HUES48 (cell line): ENCODE data around the gene ERRFI1.
"Not testable (repeated sequence)": the region's sequence is repeated elsewhere in the genome, so short reads cannot be mapped to it uniquely, and the experiment has no call there.

Experiments
- H3K27ac ChIP-seq: one replicate; pipeline ENCODE4 v1.7.0; 2013; ENCODE audit warnings: low read depth, low read length, inconsistent platforms
- H3K27me3 ChIP-seq: 2 replicates; pipeline ENCODE4 v1.6.1; 2013; ENCODE audit warnings: mild to moderate bottlenecking, low read length; ENCODE audit not compliant: control insufficient read depth, insufficient read depth
- H3K36me3 ChIP-seq: 2 replicates; pipeline ENCODE4 v1.6.1; 2013; ENCODE audit warnings: low read length; ENCODE audit not compliant: control insufficient read depth, insufficient read depth
- H3K4me1 ChIP-seq: 2 replicates; pipeline ENCODE4 v1.6.1; 2013; ENCODE audit warnings: mild to moderate bottlenecking, low read length; ENCODE audit not compliant: control insufficient read depth, insufficient read depth
- H3K4me3 ChIP-seq: 2 replicates; pipeline ENCODE4 v1.5.1; 2013; ENCODE audit warnings: mild to moderate bottlenecking, low read depth, low read length
- H3K9ac ChIP-seq: 2 replicates; pipeline ENCODE4 v1.6.1; 2013; ENCODE audit warnings: mild to moderate bottlenecking, low read depth, low read length, moderate library complexity
- H3K9me3 ChIP-seq: 2 replicates; pipeline ENCODE4 v1.6.1; 2013; ENCODE audit warnings: low read length; ENCODE audit not compliant: control insufficient read depth, insufficient read depth

ERRFI1 gene, protein sequence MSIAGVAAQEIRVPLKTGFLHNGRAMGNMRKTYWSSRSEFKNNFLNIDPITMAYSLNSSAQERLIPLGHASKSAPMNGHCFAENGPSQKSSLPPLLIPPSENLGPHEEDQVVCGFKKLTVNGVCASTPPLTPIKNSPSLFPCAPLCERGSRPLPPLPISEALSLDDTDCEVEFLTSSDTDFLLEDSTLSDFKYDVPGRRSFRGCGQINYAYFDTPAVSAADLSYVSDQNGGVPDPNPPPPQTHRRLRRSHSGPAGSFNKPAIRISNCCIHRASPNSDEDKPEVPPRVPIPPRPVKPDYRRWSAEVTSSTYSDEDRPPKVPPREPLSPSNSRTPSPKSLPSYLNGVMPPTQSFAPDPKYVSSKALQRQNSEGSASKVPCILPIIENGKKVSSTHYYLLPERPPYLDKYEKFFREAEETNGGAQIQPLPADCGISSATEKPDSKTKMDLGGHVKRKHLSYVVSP

DNA sequence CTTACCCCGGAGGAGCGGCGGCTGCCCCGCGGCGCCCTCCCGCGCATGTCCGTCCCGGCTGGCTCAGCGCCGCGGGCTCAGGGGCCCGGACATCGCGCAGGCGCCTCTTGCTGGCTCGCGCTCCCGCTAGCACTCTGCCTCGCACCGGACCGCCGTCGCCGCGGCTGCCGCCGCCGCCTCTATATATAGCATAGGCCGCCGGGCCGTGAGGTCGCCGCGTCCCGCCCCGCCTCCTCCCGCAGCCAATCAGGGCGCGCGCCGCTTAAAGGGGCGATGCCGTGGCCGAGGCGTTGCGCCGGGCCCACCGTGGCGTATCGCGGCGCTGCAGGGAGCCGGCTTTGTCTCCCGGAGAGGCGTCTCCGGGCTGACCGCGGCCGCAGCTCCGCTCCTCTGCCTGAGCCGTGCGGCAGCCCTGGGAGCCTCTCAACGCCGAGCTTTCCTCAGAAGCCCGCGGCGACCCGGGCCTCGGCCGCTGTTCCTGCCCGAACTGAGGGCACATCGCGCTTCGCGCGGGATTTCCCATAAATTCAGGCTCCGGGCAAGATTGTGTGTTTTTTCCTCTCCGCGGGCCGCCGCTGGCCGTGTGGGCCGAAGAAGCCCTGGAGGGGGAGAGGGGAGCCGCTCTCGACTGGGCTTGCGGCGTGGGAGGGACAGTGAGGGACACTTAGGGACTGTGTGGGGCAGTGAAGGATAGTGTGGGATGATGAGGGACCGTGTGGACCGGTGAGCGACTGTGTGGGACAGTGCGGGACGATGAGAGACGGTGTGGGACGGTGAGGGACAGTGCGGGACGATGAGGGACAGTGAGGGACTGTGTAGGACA is at the start of gene ERRFI1:
TSS of gene ERRFI1 (minus strand) at position 157 of the 823 bp plus-strand sequence. CDS start 10,690 bp downstream, outside the sequence.
- Histone ChIP-seq H3K4me1 (peaks cover 63% of the 10 kb centered on the region), H3K36me3 (no peaks in the 10 kb centered on the region), H3K27me3 (peaks cover 6% of the 10 kb centered on the region), H3K9ac (peak within 1 kb of the TSS; percentile 77), H3K27ac (peak within 1 kb of the TSS; percentile 69), H3K4me3 (peak within 1 kb of the TSS; percentile 96), H3K9me3 (no peaks in the 10 kb centered on the region)

DNA sequence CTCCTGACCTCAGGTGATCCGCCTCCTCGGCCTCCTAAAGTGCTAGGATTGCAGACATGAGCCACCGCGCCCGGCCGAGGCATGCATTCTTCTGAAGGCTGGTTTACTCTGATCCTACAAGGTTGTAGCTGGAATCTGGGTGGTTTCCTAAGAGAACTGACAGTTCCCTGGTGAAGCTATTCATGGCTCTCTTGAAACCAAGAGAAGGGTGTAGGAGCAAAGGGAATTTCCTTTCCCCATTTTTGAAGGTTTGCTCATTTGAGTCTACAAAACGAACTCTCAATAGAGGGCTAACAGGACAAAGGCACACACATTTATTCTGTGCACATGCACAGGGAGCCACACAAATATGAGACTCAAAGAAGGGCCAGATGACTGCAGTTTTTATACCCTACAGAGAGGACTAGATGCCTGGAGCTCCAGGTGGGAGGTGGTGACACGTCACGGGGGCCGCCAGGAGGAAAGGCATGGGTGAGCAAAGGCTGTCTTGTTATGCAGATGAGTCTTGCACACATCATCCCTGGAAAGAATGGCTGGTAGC is 49.5 kb upstream of the ERRFI1 start:
- H3K9ac ChIP-seq, result no peak overlapping the region
- peaks cover 22% of the 10 kb centered on the region for H3K4me1 ChIP-seq
- peak overlapping the region; percentile 63 for H3K27ac ChIP-seq
- H3K36me3 ChIP-seq, result no peaks in the 10 kb centered on the region
- no peak overlapping the region for H3K4me3 ChIP-seq
- no peaks in the 10 kb centered on the region for H3K9me3 ChIP-seq
- no peaks in the 10 kb centered on the region for H3K27me3 ChIP-seq

DNA sequence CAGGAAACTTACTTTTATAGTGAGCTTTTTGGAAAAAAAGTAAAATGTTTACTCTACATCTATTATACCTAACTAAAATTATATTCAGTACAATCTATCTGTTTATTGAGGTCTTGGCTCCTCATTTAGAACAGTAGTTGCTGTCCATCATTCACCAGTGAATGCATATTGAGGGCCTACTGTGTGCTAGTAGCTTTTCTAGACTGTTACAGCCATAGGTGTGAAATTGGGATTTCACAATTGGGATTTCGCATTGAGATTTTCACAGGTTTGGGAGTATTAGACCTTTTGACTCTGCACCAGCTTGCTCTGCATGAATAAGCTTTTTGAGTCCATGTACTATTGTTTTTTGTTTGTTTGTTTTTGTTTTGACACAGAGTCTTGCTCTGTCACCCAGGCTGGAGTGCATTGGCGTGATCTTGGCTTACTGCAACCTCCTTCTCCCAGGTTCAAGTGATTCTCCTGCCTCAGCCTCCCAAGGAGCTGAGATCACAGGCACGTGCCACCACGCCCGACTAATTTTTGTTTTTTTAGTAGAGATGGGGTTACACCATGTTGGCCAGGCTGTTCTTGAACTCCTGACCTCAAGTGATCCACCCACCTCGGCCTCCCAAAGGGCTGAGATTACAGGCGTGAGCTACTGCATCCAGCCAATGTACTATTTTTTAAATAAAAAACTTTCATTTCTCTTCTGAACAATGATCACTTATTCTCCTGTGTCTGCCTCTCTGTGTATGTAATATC is 47.2 kb upstream of the ERRFI1 start:
- Histone ChIP-seq H3K9ac (no peak overlapping the region), H3K27me3 (no peaks in the 10 kb centered on the region), H3K4me1 (peaks cover 21% of the 10 kb centered on the region), H3K27ac (no peak overlapping the region), H3K36me3 (no peaks in the 10 kb centered on the region), H3K4me3 (no peak overlapping the region), H3K9me3 (no peaks in the 10 kb centered on the region)

DNA sequence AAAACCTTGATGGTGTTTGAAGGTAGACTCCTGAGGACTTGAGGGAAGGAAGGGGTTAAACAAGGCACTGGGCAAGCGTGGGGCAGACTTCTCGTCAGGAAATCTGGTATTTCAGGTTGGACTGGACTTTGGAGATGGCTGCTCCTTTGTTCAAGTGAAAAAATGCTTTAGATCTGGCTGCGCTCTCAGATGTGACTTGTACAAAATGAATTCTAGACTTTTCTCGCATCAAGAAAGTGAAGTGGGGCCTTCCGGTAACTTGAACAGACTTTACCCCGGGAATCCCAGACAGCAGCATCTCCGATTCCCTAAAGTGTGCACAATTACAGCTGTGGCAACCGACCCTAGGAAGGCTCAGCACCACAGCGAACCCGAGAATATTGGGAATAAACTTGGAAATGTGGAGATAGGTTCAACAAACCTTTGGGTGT is 44.3 kb upstream of the ERRFI1 start:
- no peak overlapping the region for H3K4me3 ChIP-seq
- no peaks in the 10 kb centered on the region for H3K36me3 ChIP-seq
- peaks cover 10% of the 10 kb centered on the region for H3K4me1 ChIP-seq
- no peak overlapping the region; the same call in 1 of the 2 replicates for H3K9ac ChIP-seq
- H3K27me3 ChIP-seq, result no peaks in the 10 kb centered on the region
- no peaks in the 10 kb centered on the region for H3K9me3 ChIP-seq
- peak overlapping the region; percentile 60 for H3K27ac ChIP-seq

DNA sequence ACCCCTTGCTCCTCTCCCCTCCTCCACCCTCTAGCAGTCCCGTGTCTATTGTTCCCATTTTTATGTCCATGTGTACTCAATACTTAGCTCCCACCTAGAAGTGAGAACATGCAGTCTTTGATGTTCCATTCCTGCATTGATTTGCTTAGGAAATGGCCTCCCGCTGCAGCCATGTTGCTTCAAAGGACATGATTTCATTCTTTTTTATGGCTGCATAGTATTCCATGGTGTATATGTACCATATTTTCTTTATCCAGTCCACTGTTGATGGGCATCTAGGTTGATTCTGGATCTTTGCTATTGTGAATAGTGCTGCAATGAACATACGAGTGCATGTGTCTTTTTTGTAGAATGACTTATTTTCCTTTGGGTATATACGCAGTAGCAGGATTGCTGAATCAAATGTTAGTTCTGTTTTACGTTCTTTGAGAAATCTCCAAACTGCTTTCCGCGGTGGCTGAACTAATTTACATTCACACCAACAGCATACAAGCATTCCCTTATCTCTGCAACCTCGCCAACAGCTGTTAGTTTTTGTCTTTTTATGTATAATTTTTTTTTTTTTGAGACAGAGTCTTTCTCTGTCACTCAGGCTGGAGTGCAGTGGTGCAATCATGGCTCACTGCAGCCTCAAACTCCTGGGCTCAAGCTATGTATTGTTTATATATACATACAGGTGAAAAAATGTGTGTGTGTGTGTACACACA is 43.7 kb upstream of the ERRFI1 start:
- not testable (repeated sequence) for H3K27me3 ChIP-seq, H3K36me3 ChIP-seq, H3K9me3 ChIP-seq, H3K27ac ChIP-seq, H3K9ac ChIP-seq, H3K4me3 ChIP-seq
- H3K4me1 ChIP-seq, result peaks cover 10% of the 10 kb centered on the region

DNA sequence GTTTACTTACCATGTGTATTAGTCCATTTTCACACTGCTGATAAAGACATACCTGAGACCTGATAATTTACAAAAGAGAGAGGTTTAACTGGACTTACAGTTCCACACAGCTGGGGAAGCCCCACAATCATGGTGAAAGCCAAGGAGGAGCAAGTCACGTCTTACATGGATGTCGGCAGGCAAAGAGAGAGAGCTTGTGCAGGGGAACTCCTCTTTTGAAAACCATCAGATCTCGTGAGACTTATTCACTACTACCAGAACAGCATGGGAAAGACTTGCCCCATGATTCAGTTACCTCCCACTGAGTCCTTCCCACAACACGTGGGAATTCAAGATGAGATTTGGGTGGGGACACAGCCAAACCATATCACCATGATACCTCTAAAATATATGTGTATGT is 39.3 kb upstream of the ERRFI1 start:
- no peak overlapping the region for H3K9ac ChIP-seq
- no peak overlapping the region for H3K27ac ChIP-seq
- H3K36me3 ChIP-seq, result no peaks in the 10 kb centered on the region
- no peaks in the 10 kb centered on the region for H3K9me3 ChIP-seq
- H3K27me3 ChIP-seq, result no peaks in the 10 kb centered on the region
- H3K4me1 ChIP-seq, result peaks cover 4% of the 10 kb centered on the region
- H3K4me3 ChIP-seq, result no peak overlapping the region

DNA sequence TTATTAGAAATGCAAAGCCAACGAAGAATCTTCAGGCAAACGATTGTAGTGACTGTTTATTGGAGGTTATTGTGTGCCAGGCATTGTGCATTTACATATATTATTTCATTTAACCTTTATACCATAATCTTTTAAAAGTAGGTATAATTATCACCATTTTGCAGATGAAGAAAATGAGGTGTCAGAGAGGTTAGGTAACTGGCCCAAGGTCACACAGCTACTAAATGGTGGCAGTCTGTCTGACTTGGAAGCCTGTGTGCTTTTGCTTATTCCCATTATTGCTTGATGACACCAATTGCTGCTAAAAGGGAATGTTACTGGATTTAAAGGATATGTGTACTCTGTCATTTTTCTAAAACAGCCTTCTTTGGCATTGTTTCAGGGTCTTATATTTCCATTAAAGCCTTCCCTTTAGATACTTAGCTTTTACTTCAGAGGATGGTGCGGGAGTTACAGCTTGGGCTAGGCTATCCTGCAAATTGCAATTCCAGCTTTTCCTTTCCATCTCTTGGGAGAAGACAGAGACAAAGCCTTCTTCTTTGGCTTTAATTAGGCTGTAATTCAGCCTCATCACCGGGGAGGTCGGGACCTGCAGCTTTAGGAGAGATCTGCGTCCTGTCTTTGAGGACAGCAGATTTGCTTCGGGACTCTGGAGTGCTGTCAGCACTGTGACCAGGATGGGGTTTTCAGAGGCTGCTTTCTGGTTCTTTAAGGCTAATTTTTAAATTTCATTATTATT is 37.4 kb upstream of the ERRFI1 start:
- Histone ChIP-seq H3K27ac (no peak overlapping the region), H3K36me3 (no peaks in the 10 kb centered on the region), H3K9me3 (no peaks in the 10 kb centered on the region), H3K4me1 (no peaks in the 10 kb centered on the region), H3K9ac (no peak overlapping the region), H3K4me3 (no peak overlapping the region), H3K27me3 (no peaks in the 10 kb centered on the region)

- no peak overlapping the region for H3K27ac ChIP-seq
- no peaks in the 10 kb centered on the region for H3K27me3 ChIP-seq
- no peaks in the 10 kb centered on the region for H3K9me3 ChIP-seq
- no peak overlapping the region for H3K9ac ChIP-seq
- H3K36me3 ChIP-seq, result no peaks in the 10 kb centered on the region
- H3K4me3 ChIP-seq, result no peak overlapping the region
- no peaks in the 10 kb centered on the region for H3K4me1 ChIP-seq
Observed at GRCh38 chr1:8062861-8063260, 36.8 kb upstream of the ERRFI1 start.

DNA sequence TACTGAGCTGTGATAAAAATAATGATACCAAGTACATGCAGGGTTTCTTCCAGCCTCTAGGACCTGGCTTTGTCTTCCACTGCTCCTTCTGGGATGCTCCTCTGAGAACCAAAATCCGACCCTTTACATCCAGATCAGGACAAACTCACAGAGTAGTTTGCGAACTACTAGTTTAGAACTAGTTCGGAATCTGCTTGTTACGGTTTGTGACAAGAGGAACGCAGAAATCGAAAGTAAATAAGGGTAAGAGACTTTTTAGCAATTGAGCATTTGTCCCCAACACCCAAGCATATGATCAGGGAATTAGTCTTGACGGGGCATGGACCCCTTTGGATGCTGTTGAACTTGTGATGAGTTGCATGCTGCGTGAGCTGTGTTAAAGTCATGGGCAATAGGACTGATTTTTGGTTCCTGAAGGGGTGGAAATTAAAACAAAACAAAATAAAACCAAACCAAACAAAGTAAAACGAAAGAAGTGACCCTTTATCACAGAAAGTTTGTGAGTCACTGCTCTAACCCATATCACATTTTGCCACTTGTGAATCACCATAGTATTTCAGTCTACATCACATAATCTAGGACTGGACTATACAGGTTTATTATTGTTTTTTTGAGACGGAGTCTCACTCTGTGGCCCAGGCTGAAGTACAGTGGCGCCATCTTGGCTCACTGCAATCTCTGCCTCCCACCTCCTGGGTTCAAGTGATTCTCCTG is 35.7 kb upstream of the ERRFI1 start:
- Histone ChIP-seq H3K4me1 (no peaks in the 10 kb centered on the region), H3K9me3 (no peaks in the 10 kb centered on the region), H3K9ac (no peak overlapping the region), H3K4me3 (no peak overlapping the region), H3K27ac (peak overlapping the region; percentile 39), H3K27me3 (no peaks in the 10 kb centered on the region), H3K36me3 (no peaks in the 10 kb centered on the region)
